NCI-H1436 treated with DMSO at 0.1 percent for 48 hours (cell line): ENCODE measurements around the gene ARAP1.

Experiments
- DNase-seq: peaks from one replicate; lab custom pipeline; 2025; lab: John Stamatoyannopoulos, UW

Gene ARAP1

GRCh38 chr11:72685560-72686480 lies 66.4 kb downstream of the ARAP1 start:
- no peak for DNase-seq

DNA sequence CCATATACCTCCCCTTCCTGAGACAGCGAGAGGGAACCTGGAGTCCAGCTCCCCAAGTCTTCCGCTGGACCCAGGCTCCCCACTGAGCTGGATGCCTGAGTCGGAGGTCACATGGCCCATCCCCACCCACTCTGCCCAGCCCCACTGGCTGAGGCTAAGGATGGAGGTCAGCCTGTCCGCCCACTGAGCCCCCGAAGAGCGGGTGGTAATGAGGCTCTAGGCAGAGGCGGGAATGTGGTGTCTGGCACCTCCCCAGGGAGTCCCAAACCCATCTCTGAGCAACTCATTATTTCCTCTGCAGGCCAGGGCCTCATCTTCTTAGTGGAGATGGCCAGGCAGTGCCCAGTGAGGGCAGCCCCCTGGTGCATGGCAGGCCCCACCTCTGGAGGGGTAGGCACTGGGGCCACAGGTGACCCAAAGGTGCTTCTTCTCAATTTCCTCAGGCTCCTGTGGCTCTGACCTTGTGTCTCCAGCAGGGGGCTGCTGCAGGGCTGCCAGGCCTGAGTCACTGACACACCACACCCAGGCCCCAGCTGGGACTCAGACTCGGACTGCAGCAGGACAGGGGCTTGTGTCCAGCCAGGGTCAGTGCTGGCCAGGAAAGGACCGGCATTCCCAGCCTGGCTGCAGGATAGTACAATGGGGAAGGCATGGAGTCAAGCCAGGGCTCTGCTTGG lies 67.8 kb downstream of the ARAP1 start:
- no peak for DNase-seq

GRCh38 chr11:72683782-72684200 lies 68.4 kb downstream of the ARAP1 start:
- DNase-seq, result no peak

GRCh38 chr11:72682858-72683243 lies 69.4 kb downstream of the ARAP1 start:
- DNase-seq, result no peak

DNA sequence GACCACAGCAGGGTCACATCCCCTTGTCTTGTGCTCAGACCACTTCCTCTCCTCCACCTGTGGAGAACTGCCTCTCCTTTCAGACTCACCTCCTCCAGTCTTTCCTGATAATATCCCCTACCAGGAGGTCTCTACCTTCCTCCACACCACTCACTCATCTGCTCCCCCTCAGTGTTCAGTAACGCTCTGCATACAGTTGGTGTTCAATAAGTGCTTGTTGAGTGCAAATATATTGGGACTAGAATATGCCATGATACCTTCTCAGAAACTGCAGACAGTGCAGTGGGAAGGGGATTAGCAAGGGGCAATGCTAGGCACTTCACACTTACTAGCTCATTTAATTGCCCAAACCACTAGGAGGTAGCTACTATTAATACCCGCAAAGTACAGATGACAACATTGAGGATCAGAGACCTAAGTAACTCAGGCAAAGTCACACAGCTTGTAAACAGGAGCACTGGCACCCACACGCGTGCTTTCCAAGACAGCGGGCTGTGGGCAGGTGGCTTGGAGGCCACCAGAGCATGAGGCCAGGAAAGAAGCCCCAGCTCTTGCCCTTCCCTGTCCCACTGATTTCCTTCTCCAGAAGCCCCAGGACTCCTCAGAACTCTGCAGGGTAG lies 69.9 kb downstream of the ARAP1 start:
- no peak for DNase-seq

DNA sequence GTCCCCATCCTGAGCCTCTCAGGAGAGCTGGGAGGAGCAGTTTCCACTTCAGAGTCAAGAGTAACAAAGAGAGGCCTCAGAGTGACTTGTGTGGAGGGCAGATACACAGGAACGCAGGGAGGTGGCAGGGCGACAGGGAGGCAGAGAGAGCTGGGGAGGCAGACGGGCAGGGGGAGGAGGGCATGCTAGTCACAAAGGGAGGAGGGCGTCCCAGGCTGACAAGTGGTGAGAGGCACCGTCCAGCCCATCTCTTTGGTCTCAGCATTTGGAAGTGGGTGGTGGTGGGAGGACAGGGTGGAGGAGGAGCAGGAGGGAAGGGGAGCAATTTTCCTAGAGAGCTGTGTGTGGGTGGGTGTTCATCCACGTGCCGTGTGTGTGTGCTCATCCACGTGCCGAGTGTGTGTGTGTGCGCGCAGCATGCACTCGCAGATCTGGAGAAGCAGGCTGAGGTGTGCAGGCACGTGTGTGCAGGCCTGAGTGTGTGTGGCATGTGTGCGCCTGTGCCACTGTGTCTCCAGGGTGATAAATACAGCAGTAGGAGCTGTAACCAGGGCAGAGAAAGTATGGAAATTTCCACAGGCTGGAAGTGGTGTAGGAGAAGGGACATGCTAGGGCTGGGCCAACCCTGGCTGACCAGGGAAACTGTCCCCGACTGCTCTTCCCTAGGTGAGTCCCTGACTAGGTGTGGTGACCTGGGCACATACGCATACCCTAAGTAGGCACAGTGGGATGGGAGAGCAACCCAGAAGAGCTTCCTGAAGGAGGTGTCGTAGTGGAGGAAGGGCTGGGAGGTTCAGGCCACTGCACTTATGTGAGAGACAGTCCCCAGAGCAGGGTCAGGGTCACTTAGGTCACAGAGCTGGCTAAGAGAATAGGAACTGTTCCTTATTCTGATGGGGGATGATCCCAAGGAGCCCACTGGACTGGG lies 70.7 kb downstream of the ARAP1 start:
- no peak for DNase-seq

DNA sequence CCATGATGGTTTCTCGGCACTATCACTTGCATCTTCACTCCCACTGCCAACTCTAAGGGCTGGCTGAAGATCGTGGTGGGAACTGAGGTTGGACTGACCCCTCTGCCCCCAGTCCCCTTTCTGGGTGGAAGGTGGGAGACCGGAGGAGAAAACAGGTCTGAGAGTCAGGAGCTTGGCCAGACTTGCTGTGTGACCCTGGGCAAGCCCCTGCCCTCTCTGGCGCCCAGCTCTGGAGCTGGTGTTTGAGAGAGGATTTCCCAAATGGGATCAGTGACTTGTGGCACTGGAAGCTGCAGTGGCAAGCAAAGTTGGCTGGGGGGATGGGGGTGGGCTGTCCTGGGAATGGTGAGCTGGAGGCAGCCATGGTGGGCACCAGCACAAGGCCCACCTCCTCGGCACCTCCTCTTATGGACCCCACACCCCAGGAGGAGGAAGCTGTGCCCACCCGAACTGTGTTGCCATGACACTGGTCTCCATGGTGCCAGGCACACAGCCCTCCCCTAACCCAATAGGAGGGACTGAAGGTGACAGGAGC lies 71.5 kb downstream of the ARAP1 start:
- no peak for DNase-seq

- DNase-seq, result no peak
Measured at GRCh38 chr11:72679869-72680268, 72.3 kb downstream of the ARAP1 start.

DNA sequence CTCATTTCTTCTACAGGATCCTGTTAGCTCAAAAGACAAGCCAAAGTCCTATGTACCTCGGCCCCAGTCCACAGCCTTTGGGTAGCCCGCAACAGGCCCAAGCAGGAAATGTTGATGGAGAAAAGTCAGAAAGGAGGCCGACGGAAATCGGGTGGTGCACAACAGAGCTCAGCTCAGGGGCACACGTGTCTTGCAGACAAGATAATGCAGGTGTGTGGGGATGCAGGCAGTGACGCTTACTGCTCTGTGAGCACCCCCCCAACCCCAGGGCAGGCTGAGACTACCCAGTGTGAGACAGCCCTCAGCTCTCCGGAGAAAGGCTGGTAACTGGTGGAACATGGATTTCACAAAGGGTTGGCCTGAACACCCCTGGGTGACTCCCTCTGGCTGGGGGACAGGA lies 73.7 kb downstream of the ARAP1 start:
- no peak for DNase-seq

DNA sequence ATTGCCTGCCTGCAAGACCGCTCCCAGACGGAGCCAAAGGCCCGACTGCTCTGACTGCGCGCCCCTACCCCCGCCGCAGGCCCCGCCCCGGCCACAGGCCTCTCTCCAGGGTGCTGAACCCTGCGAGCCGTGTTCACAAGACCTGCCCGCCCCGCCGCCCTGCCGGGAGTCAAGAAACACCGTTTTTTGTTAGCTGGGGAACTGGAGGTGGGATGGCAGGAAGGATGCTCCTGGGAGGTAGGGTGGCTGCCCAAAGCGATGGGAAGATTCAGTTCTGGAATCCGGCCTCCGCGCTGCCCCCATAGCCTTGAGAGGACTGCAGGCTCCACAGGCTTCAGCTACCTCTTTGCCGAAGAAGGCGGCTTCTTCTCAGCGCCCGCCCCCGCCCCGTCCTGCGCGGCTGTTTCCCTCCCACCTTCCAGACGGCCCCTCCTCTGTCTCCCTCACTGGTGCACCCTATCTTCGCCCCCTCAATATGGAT lies 75.3 kb downstream of the ARAP1 start:
- DNase-seq, result no peak

DNA sequence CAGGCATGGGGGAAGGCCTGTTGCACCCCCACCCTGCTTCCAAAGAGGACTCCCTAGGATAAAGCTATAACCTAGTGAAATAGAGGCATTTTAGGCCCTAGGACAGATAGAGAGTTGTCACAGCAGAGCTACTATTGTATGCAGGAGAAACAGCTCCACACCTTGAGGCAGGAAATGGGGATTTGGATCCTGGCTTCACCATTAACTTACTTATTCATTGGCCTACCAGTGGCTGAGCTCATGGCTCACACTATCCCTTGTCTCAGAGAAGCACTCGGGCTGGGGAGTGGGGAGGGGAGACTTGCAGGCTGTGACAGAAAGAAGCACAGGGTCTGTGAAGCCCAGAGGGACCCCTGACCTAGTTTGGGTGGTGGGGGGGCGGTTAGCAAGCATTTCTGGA lies 77.0 kb downstream of the ARAP1 start:
- DNase-seq, result no peak

GRCh38 chr11:72673943-72674828 lies 78.0 kb downstream of the ARAP1 start, which contains the start of gene PDE2A:
Gene PDE2A (minus strand): TSS chr11:72674422. CDS start chr11:72674207, 215 bp downstream.
- no peak for DNase-seq

- no peak for DNase-seq
Measured at GRCh38 chr11:72673284-72673942, 78.8 kb downstream of the ARAP1 start.

GRCh38 chr11:72672597-72673238 lies 79.5 kb downstream of the ARAP1 start:
- DNase-seq, result no peak

DNA sequence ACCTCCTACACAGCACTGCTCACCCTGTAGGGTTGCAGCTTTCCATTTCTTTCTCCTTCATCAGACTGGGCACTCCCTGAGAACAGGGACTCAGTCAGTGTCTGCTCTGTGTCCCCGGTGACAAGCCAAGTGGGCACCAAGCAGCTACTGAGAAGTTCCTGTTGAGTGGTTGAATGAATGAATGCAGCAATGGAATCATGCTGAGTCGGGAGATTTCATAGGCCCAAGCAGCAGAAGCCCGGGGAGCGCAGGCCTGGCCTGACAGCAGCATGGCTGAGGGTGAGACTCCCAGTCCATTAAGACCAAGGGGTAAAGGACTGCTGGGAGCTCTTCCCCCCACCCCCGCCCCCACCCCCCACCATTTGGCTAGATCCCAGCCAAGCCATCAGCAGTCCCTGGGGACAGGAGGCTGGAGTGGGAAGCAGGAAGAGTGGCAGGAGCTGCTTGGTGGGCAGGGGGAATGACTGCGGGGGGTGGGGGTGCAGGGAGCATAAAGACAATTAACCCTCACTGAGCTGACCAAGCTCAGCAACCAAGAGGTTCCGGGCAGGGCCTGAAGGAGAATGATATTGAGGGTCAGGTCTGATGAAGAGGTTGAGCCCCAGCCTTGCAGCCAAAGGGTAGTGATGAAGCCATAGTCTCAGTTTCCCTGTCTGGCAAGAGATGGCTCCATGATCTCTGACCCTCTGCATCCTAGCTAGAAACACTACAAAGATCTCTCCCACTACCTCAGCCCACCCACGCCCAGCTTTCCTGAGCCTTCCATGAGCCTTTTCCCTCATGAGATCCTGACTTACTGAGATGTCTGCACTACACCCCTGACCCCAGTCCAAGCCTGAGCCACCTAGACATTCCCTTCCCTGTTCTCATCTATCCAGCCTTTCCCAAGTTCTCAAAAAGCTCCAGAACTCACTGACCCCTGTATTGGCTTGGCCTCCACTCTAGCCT lies 80.8 kb downstream of the ARAP1 start:
- no peak for DNase-seq

- DNase-seq, result no peak
Measured at GRCh38 chr11:72670041-72670440, 82.2 kb downstream of the ARAP1 start.

DNA sequence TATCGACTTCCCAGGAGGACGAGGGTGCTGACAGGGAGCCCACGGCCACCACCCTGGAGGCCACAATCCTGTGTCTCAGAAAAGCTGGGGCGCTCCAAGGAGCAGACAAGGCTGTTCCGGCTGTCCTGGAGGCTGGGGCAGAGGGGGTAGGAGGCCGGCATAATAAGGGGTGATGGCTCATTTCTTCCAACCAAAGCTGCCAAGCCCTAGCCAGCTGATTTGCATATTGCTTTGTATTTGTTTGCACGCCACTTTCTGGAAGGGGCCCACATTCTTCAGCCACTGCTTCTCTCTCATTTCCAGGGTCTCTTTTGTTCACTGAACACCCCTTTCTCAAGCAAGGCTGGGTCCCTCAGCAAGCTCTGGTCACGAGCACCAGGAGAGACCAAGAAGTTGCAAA lies 82.7 kb downstream of the ARAP1 start:
- no peak for DNase-seq
